C4-2B (cell line): ENCODE measurements around the gene KRTAP4-8.

Experiments
- CTCF ChIP-seq: fragments of 450-650 bp; conservative IDR thresholded peaks from 2 replicates; pipeline ENCODE4 v1.5.1; 2017; ENCODE audit warnings: mild to moderate bottlenecking
- ZFX ChIP-seq: fragments of 450-650 bp; IDR thresholded peaks from 2 replicates; pipeline ENCODE4 v1.6.1; 2017

DNA sequence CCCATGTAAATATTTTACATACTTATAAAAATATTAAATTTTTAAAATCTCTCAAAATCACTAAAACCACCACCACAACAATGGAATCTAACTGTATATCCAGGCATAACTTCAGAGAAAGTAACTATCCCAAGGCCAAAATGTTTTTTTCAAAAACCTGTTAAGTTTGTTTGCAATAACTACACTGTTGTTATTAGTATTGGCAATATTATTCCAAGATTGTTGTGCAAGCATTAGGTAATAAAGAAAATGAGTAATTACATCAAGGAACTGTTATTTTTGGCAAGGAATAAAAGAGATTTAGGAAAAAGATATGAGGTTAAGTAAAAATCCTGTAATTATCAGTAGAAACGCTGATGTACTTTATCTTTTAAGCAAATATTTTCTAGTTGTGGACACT lies 29.4 kb upstream of the KRTAP4-8 start:
- TF ChIP-seq CTCF (no peak), ZFX (no peak)
